Measurements from ENCODE around the gene OR52A5. TPM values are rescaled to one million over a fixed set of nuclear protein-coding genes. Genes with fewer than 3 reads are reported as not detected.
"Not testable (repeated sequence)": the region's sequence is repeated elsewhere in the genome, so short reads cannot be mapped to it uniquely, and the experiment has no call there.

OR52A5 gene
- total RNA-seq, 1 experiment from 2014 or later: not detected

DNA sequence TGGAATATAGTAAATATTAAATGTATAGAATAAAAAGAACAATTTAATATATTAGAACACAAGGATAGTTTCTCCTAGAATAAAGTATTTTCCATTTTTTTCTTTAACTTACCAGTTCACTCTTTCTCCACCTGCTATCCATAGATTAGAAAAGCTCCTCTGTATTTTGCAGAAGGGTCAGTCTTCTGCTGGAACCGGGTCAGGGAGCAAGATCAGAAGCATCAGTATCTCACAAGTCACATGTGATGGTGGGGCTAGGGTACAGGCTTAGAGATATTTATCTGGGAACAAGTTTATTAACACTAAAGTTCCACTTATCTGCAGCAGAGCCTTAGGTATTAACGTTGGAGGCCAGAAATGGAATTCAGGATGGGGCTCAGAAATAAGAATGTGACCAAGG, 33.7 kb upstream of the OR52A5 start:
- no peak overlapping the region for H3K4me2 ChIP-seq (ENCODE audit: low read length)
- no peaks in the 10 kb centered on the region for H3K4me1 ChIP-seq (ENCODE audit: insufficient read depth, low read length)
- H3K9me3 ChIP-seq (ENCODE audit: low read length): no peaks in the 10 kb centered on the region
- H3K9me2 ChIP-seq (replicated peaks; ENCODE audit: low read length): no peaks in the 10 kb centered on the region
- H2AFZ ChIP-seq (ENCODE audit: low read length): no peak overlapping the region
- BruUV-seq (replicated peaks): no TSS peak
- TF ChIP-seq EZH2phosphoT487 (IDR thresholded peaks at IDR 0.05; ENCODE audit: borderline replicate concordance, low read length): no peak
- TF ChIP-seq CTCF (conservative IDR thresholded peaks at IDR 0.05; ENCODE audit: low read depth, low read length): no peak
- no peak for TF ChIP-seq EZH2 (IDR thresholded peaks at IDR 0.05; ENCODE audit: low read length, unreplicated experiment)
- DNase-seq (no peak), ATAC-seq (no peak)
- no peaks in the 10 kb centered on the region for H3F3A ChIP-seq (ENCODE audit: low read length, unreplicated experiment)
- no peaks in the 10 kb centered on the region for H3K27me3 ChIP-seq (ENCODE audit: low read length)
- no peaks in the 10 kb centered on the region for H3K79me2 ChIP-seq (ENCODE audit: low read length)
- H3K36me3 ChIP-seq (ENCODE audit: low read depth, low read length): no peaks in the 10 kb centered on the region
- H4K20me1 ChIP-seq (ENCODE audit: low read length): no peaks in the 10 kb centered on the region
- no peak overlapping the region for H3K4me3 ChIP-seq (ENCODE audit: low read length)
- ChIA-PET CTCF (no interaction called here), POLR2A (ENCODE audit: unreplicated experiment) (no interaction called here)
- no peak overlapping the region for H3K9ac ChIP-seq (ENCODE audit: low read length)
- intact Hi-C loops (cut with micrococcal nuclease): no loop called here
- no peak overlapping the region for H3K27ac ChIP-seq (ENCODE audit: low read length)

GRCh38 chr11:5165898-5166297, 27.7 kb upstream of the OR52A5 start:
- ATAC-seq; H3K27me3 ChIP-seq (ENCODE audit: low read length); H3K4me3 ChIP-seq (ENCODE audit: low read length); H3F3A ChIP-seq (ENCODE audit: low read length, unreplicated experiment); H3K9me2 ChIP-seq (replicated peaks; ENCODE audit: low read length); H3K9me3 ChIP-seq (ENCODE audit: low read length); BruUV-seq (replicated peaks); intact Hi-C loops (cut with micrococcal nuclease); H3K36me3 ChIP-seq (ENCODE audit: low read depth, low read length); H3K4me2 ChIP-seq (ENCODE audit: low read length); H2AFZ ChIP-seq (ENCODE audit: low read length); H3K9ac ChIP-seq (ENCODE audit: low read length); DNase-seq; H3K79me2 ChIP-seq (ENCODE audit: low read length); H3K4me1 ChIP-seq (ENCODE audit: insufficient read depth, low read length); H3K27ac ChIP-seq (ENCODE audit: low read length); CTCF ChIA-PET; POLR2A ChIA-PET (ENCODE audit: unreplicated experiment); H4K20me1 ChIP-seq (ENCODE audit: low read length): not testable (repeated sequence)

GRCh38 chr11:5164807-5165206, 26.7 kb upstream of the OR52A5 start:
- BruUV-seq (replicated peaks); H3K9ac ChIP-seq (ENCODE audit: low read length); H3K4me1 ChIP-seq (ENCODE audit: insufficient read depth, low read length); H3K36me3 ChIP-seq (ENCODE audit: low read depth, low read length); ATAC-seq; intact Hi-C loops (cut with micrococcal nuclease); H2AFZ ChIP-seq (ENCODE audit: low read length); H3K27ac ChIP-seq (ENCODE audit: low read length); H3K9me3 ChIP-seq (ENCODE audit: low read length); H3K79me2 ChIP-seq (ENCODE audit: low read length); H3K9me2 ChIP-seq (replicated peaks; ENCODE audit: low read length); CTCF ChIA-PET; H3K4me3 ChIP-seq (ENCODE audit: low read length); POLR2A ChIA-PET (ENCODE audit: unreplicated experiment); H3K27me3 ChIP-seq (ENCODE audit: low read length); H3K4me2 ChIP-seq (ENCODE audit: low read length); DNase-seq; H3F3A ChIP-seq (ENCODE audit: low read length, unreplicated experiment); H4K20me1 ChIP-seq (ENCODE audit: low read length): not testable (repeated sequence)

- BruUV-seq (replicated peaks); H3K4me2 ChIP-seq (ENCODE audit: low read length); DNase-seq; H3K4me3 ChIP-seq (ENCODE audit: low read length); ATAC-seq; intact Hi-C loops (cut with micrococcal nuclease); H3K9me3 ChIP-seq (ENCODE audit: low read length); POLR2A ChIA-PET (ENCODE audit: unreplicated experiment); H2AFZ ChIP-seq (ENCODE audit: low read length); H3K9ac ChIP-seq (ENCODE audit: low read length); H3K27me3 ChIP-seq (ENCODE audit: low read length); CTCF ChIA-PET; H3K27ac ChIP-seq (ENCODE audit: low read length); H3K4me1 ChIP-seq (ENCODE audit: insufficient read depth, low read length); H4K20me1 ChIP-seq (ENCODE audit: low read length); H3K9me2 ChIP-seq (replicated peaks; ENCODE audit: low read length); H3F3A ChIP-seq (ENCODE audit: low read length, unreplicated experiment); H3K36me3 ChIP-seq (ENCODE audit: low read depth, low read length); H3K79me2 ChIP-seq (ENCODE audit: low read length): not testable (repeated sequence)
Observed at GRCh38 chr11:5161045-5161444, 22.9 kb upstream of the OR52A5 start.

DNA sequence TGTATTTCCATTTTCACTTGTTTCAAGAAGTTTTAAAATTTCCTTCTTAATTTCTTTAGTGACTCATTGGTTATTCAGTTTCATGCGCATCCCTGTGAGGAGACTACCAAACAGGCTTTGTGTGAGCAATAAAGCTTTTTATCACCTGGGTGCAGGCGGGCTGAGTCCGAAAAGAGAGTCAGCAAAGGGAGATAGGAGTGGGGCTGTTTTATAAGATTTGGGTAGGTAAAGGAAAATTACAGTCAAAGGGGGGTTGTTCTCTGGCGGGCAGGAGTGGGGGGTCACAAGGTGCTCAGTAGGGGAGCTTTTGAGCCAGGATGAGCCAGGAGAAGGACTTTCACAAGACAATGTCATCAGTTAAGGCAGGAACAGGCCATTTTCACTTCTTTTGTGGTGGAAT, 22.1 kb upstream of the OR52A5 start:
- ATAC-seq; H3K4me3 ChIP-seq (ENCODE audit: low read length); H4K20me1 ChIP-seq (ENCODE audit: low read length); H3K4me1 ChIP-seq (ENCODE audit: insufficient read depth, low read length); POLR2A ChIA-PET (ENCODE audit: unreplicated experiment); H3K4me2 ChIP-seq (ENCODE audit: low read length); H2AFZ ChIP-seq (ENCODE audit: low read length); H3K9me2 ChIP-seq (replicated peaks; ENCODE audit: low read length); DNase-seq; H3K27ac ChIP-seq (ENCODE audit: low read length); H3K27me3 ChIP-seq (ENCODE audit: low read length); H3F3A ChIP-seq (ENCODE audit: low read length, unreplicated experiment); H3K36me3 ChIP-seq (ENCODE audit: low read depth, low read length); H3K79me2 ChIP-seq (ENCODE audit: low read length); intact Hi-C loops (cut with micrococcal nuclease); BruUV-seq (replicated peaks); H3K9ac ChIP-seq (ENCODE audit: low read length); CTCF ChIA-PET; H3K9me3 ChIP-seq (ENCODE audit: low read length): not testable (repeated sequence)

Data from PC-3 (cell line).